ENCODE results near the gene MST1.

The MST1 gene

GRCh38 chr3:49707113-49707480 is 17.8 kb upstream of the MST1 start:
- Histone ChIP-seq H3K36me3 (ENCODE audit: control insufficient read depth, insufficient read depth, low read length) (peaks cover 34% of the 10 kb centered on the region), H3K9ac (ENCODE audit: low read depth, low read length) (no peak overlapping the region), H3K4me3 (ENCODE audit: low read depth, low read length) (no peak overlapping the region), H3K27ac (ENCODE audit: low read depth, low read length) (no peak overlapping the region), H3K9me3 (ENCODE audit: control insufficient read depth, insufficient read depth, low read length) (no peaks in the 10 kb centered on the region), H3K27me3 (ENCODE audit: control insufficient read depth, insufficient read depth, low read length) (no peaks in the 10 kb centered on the region), H3K4me1 (ENCODE audit: control insufficient read depth, insufficient read depth, low read length) (no peaks in the 10 kb centered on the region)

- Histone ChIP-seq H3K4me3 (ENCODE audit: low read depth, low read length) (no peak overlapping the region), H3K27me3 (ENCODE audit: control insufficient read depth, insufficient read depth, low read length) (no peaks in the 10 kb centered on the region), H3K9me3 (ENCODE audit: control insufficient read depth, insufficient read depth, low read length) (no peaks in the 10 kb centered on the region), H3K27ac (ENCODE audit: low read depth, low read length) (no peak overlapping the region), H3K36me3 (ENCODE audit: control insufficient read depth, insufficient read depth, low read length) (peaks cover 37% of the 10 kb centered on the region), H3K4me1 (ENCODE audit: control insufficient read depth, insufficient read depth, low read length) (no peaks in the 10 kb centered on the region), H3K9ac (ENCODE audit: low read depth, low read length) (no peak overlapping the region)
Measured at GRCh38 chr3:49706456-49707112, 17.3 kb upstream of the MST1 start.

GRCh38 chr3:49705390-49705960 is 16.2 kb upstream of the MST1 start:
- no peak overlapping the region for H3K9ac ChIP-seq (ENCODE audit: low read depth, low read length)
- no peaks in the 10 kb centered on the region for H3K4me1 ChIP-seq (ENCODE audit: control insufficient read depth, insufficient read depth, low read length)
- no peak overlapping the region for H3K27ac ChIP-seq (ENCODE audit: low read depth, low read length)
- H3K4me3 ChIP-seq (ENCODE audit: low read depth, low read length), result no peak overlapping the region
- no peaks in the 10 kb centered on the region for H3K9me3 ChIP-seq (ENCODE audit: control insufficient read depth, insufficient read depth, low read length)
- H3K36me3 ChIP-seq (ENCODE audit: control insufficient read depth, insufficient read depth, low read length), result peaks cover 37% of the 10 kb centered on the region
- no peaks in the 10 kb centered on the region for H3K27me3 ChIP-seq (ENCODE audit: control insufficient read depth, insufficient read depth, low read length)

DNA sequence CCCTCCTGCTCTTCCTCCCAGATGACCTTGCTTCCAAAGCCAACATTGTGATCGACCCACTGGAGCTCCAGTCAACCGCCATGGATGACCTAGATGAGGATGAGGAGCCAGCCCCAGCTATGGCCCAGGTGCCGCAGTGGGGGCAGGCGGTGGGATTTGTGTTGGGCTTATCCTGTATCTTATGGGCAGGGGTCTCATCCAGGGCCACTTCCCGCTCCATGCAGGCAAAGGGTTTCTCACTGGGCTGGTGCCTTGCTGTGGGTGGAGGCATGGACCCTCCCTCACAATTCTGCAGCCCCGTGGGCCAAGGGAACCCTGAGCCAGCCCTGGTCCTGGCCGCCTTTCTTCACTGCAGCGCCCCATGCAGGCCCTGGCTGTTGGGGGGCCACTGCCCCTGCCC is 15.4 kb upstream of the MST1 start:
- H3K4me3 ChIP-seq (ENCODE audit: low read depth, low read length), result no peak overlapping the region
- no peaks in the 10 kb centered on the region for H3K9me3 ChIP-seq (ENCODE audit: control insufficient read depth, insufficient read depth, low read length)
- H3K27ac ChIP-seq (ENCODE audit: low read depth, low read length), result no peak overlapping the region
- no peaks in the 10 kb centered on the region for H3K27me3 ChIP-seq (ENCODE audit: control insufficient read depth, insufficient read depth, low read length)
- H3K36me3 ChIP-seq (ENCODE audit: control insufficient read depth, insufficient read depth, low read length), result peaks cover 42% of the 10 kb centered on the region
- no peaks in the 10 kb centered on the region for H3K4me1 ChIP-seq (ENCODE audit: control insufficient read depth, insufficient read depth, low read length)
- no peak overlapping the region for H3K9ac ChIP-seq (ENCODE audit: low read depth, low read length)

DNA sequence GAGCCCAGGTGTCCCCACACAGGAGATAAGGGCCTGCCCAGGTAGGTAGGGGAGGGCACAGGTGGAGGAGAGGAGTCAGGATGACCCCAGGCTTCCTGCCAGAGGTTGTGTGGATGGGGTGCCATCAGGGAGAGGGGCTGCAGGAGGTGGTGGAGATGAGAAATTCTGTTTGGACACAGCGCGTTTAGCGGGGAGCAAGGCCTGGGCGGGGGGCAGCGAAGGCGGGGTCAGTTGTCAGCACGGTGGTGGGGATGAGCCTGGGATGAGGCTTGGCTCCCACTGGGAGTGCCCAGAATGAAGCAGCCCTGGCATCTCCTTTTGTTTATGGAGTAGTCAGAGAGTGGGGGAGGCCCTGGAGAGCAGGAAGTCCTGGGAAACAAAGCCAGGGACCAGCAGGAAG is 14.7 kb upstream of the MST1 start:
- H3K9me3 ChIP-seq (ENCODE audit: control insufficient read depth, insufficient read depth, low read length), result no peaks in the 10 kb centered on the region
- H3K36me3 ChIP-seq (ENCODE audit: control insufficient read depth, insufficient read depth, low read length), result peaks cover 44% of the 10 kb centered on the region
- no peak overlapping the region for H3K9ac ChIP-seq (ENCODE audit: low read depth, low read length)
- H3K4me3 ChIP-seq (ENCODE audit: low read depth, low read length), result no peak overlapping the region
- H3K27ac ChIP-seq (ENCODE audit: low read depth, low read length), result no peak overlapping the region
- H3K4me1 ChIP-seq (ENCODE audit: control insufficient read depth, insufficient read depth, low read length), result no peaks in the 10 kb centered on the region
- no peaks in the 10 kb centered on the region for H3K27me3 ChIP-seq (ENCODE audit: control insufficient read depth, insufficient read depth, low read length)

GRCh38 chr3:49703443-49703927 is 14.2 kb upstream of the MST1 start:
- H3K9me3 ChIP-seq (ENCODE audit: control insufficient read depth, insufficient read depth, low read length), result no peaks in the 10 kb centered on the region
- H3K9ac ChIP-seq (ENCODE audit: low read depth, low read length), result no peak overlapping the region
- no peaks in the 10 kb centered on the region for H3K4me1 ChIP-seq (ENCODE audit: control insufficient read depth, insufficient read depth, low read length)
- no peaks in the 10 kb centered on the region for H3K27me3 ChIP-seq (ENCODE audit: control insufficient read depth, insufficient read depth, low read length)
- peaks cover 47% of the 10 kb centered on the region for H3K36me3 ChIP-seq (ENCODE audit: control insufficient read depth, insufficient read depth, low read length)
- no peak overlapping the region for H3K4me3 ChIP-seq (ENCODE audit: low read depth, low read length)
- H3K27ac ChIP-seq (ENCODE audit: low read depth, low read length), result no peak overlapping the region

DNA sequence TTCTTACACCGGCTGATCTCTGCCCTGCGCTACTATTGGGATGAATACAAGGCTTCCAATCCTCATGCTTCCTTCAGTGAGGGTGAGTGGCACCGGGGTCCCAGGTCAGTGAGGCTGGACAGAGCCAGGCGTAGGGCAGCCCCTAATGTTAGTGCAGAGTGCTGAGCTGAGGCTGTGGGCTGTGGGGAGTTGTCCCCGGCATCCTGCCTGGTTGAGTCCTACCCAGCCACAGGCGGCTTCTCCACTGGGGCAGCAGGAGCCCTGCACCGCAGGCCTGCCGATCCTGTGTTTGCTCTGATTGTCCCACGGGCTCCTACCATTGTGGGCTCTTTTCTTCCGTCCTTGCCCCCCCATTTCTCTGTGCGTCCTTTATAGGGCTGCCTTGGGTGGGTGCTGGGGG is 13.4 kb upstream of the MST1 start:
- Histone ChIP-seq H3K4me1 (ENCODE audit: control insufficient read depth, insufficient read depth, low read length) (no peaks in the 10 kb centered on the region), H3K9me3 (ENCODE audit: control insufficient read depth, insufficient read depth, low read length) (no peaks in the 10 kb centered on the region), H3K4me3 (ENCODE audit: low read depth, low read length) (no peak overlapping the region), H3K9ac (ENCODE audit: low read depth, low read length) (no peak overlapping the region), H3K27me3 (ENCODE audit: control insufficient read depth, insufficient read depth, low read length) (no peaks in the 10 kb centered on the region), H3K36me3 (ENCODE audit: control insufficient read depth, insufficient read depth, low read length) (peaks cover 46% of the 10 kb centered on the region), H3K27ac (ENCODE audit: low read depth, low read length) (no peak overlapping the region)

DNA sequence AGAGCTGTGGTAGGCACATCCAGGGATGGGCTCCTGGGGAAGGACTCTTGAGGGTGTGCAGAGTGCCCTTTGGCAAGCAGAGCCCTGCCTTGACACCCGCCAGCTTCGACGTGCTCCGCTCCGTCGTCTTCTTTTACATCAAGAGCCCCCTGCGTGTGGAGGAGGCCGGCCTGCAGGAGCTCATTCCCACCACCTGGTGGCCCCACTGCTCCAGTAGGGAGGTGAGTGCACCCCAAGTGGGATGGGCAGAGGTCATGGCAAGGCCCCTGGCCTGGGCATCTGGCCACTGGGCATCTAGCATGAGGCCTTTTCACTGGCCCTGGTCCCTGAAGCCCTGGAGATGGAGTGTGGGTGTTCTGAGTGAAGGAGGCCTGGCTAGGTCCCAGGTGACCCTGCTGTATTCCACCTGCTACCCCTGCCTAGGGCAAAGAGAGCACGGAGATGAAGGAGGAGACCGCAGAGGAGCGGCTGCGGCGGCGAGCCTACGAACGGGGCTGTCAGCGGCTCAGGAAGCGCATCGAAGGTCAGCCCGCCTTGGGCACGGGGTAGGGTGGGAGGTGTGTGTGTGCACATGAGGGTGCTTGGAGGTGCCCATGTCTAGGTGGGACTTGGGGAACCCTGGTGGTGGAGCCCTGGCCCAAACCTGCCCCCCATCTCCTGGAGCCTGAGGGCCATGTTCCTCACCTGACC is 12.3 kb upstream of the MST1 start:
- no peaks in the 10 kb centered on the region for H3K9me3 ChIP-seq (ENCODE audit: control insufficient read depth, insufficient read depth, low read length)
- no peak overlapping the region; the same call in 1 of the 2 replicates for H3K9ac ChIP-seq (ENCODE audit: low read depth, low read length)
- no peaks in the 10 kb centered on the region for H3K4me1 ChIP-seq (ENCODE audit: control insufficient read depth, insufficient read depth, low read length)
- H3K27ac ChIP-seq (ENCODE audit: low read depth, low read length), result no peak overlapping the region
- H3K4me3 ChIP-seq (ENCODE audit: low read depth, low read length), result no peak overlapping the region
- H3K27me3 ChIP-seq (ENCODE audit: control insufficient read depth, insufficient read depth, low read length), result no peaks in the 10 kb centered on the region
- H3K36me3 ChIP-seq (ENCODE audit: control insufficient read depth, insufficient read depth, low read length), result peaks cover 46% of the 10 kb centered on the region

GRCh38 chr3:49700453-49701128 is 11.3 kb upstream of the MST1 start:
- H3K27ac ChIP-seq (ENCODE audit: low read depth, low read length), result no peak overlapping the region
- H3K9ac ChIP-seq (ENCODE audit: low read depth, low read length), result no peak overlapping the region
- no peak overlapping the region for H3K4me3 ChIP-seq (ENCODE audit: low read depth, low read length)
- no peaks in the 10 kb centered on the region for H3K27me3 ChIP-seq (ENCODE audit: control insufficient read depth, insufficient read depth, low read length)
- no peaks in the 10 kb centered on the region for H3K4me1 ChIP-seq (ENCODE audit: control insufficient read depth, insufficient read depth, low read length)
- peaks cover 41% of the 10 kb centered on the region for H3K36me3 ChIP-seq (ENCODE audit: control insufficient read depth, insufficient read depth, low read length)
- no peaks in the 10 kb centered on the region for H3K9me3 ChIP-seq (ENCODE audit: control insufficient read depth, insufficient read depth, low read length)

- Histone ChIP-seq H3K4me3 (ENCODE audit: low read depth, low read length) (no peak overlapping the region), H3K36me3 (ENCODE audit: control insufficient read depth, insufficient read depth, low read length) (peaks cover 38% of the 10 kb centered on the region), H3K27ac (ENCODE audit: low read depth, low read length) (no peak overlapping the region)
Measured at GRCh38 chr3:49700014-49700413, 10.7 kb upstream of the MST1 start.

More at GRCh38 chr3:49700014-49700413, 10.7 kb upstream of the MST1 start:
- Histone ChIP-seq H3K27me3 (ENCODE audit: control insufficient read depth, insufficient read depth, low read length) (no peaks in the 10 kb centered on the region), H3K9me3 (ENCODE audit: control insufficient read depth, insufficient read depth, low read length) (no peaks in the 10 kb centered on the region), H3K9ac (ENCODE audit: low read depth, low read length) (no peak overlapping the region), H3K4me1 (ENCODE audit: control insufficient read depth, insufficient read depth, low read length) (no peaks in the 10 kb centered on the region)
